ENCODE measurements around the gene CRB2.

The CRB2 gene

DNA sequence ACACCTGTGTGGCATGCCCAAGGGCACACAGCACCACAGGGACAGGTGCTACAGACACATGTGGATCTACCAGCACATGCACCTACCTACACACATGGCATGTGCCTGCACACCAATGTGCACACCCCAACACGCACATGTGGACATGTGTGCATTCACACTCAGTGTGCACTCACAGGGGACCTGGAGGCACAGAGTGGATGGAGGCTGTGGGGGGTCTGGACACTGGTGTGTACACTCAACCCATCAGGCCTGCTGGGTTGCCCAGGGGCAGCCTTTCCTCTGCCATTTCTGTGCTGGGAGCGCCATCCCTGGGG, 1.7 kb downstream of the CRB2 start:
- TF ChIP-seq, protein P1, sequence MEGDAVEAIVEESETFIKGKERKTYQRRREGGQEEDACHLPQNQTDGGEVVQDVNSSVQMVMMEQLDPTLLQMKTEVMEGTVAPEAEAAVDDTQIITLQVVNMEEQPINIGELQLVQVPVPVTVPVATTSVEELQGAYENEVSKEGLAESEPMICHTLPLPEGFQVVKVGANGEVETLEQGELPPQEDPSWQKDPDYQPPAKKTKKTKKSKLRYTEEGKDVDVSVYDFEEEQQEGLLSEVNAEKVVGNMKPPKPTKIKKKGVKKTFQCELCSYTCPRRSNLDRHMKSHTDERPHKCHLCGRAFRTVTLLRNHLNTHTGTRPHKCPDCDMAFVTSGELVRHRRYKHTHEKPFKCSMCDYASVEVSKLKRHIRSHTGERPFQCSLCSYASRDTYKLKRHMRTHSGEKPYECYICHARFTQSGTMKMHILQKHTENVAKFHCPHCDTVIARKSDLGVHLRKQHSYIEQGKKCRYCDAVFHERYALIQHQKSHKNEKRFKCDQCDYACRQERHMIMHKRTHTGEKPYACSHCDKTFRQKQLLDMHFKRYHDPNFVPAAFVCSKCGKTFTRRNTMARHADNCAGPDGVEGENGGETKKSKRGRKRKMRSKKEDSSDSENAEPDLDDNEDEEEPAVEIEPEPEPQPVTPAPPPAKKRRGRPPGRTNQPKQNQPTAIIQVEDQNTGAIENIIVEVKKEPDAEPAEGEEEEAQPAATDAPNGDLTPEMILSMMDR (IDR thresholded peaks at IDR 0.05), result no peak
- H3K27me3 ChIP-seq, result peaks cover 17% of the 10 kb centered on the region
- H3K36me3 ChIP-seq, result no peaks in the 10 kb centered on the region
- no peak overlapping the region for H3K27ac ChIP-seq
- no peaks in the 10 kb centered on the region for H3K4me1 ChIP-seq (ENCODE audit: control insufficient read depth in 1 of 2, insufficient read depth in 1 of 2, low read depth in 1 of 2, low read length in 1 of 2)
- H3K9me3 ChIP-seq, result no peaks in the 10 kb centered on the region
- H3K4me3 ChIP-seq (ENCODE audit: low read depth in 1 of 2, low read length in 1 of 2), result no peak overlapping the region

DNA sequence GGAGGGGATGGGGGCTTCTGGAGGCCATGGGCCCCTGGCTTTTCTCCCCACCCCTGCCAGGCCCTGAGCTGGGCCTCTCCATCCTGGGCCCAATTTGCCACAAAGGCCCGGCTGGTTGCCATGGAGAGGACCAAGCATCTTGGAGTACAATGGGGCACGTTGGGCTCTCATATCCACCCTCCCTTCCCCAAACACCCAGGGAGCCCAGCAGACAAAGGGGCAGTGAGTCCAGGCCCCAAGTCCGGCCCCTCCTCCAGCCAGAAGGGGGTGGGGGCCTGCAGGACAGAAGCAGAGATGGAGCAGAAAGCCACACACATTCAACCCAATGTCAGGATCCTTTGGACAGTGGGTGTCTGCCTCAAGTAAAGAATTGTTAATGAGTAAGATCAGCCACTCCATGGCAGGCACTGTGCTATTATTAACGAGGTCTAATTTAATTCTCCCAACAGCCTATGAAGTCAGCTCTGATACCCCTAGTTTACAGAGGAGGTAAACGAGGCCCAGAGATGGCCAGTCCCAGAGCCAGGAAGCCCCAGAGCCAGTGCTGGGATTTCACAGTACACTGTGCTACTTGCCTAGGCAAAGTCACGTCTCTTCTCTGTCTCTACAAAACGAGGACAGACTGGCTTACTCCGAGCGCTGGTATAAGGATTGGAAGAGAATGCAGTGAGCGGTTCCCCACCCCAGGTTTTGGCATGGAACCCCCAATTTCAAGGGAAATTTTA, 2.3 kb downstream of the CRB2 start:
- Histone ChIP-seq H3K36me3 (no peaks in the 10 kb centered on the region), H3K4me3 (ENCODE audit: low read depth in 1 of 2, low read length in 1 of 2) (no peak overlapping the region), H3K9me3 (no peaks in the 10 kb centered on the region), H3K4me1 (ENCODE audit: control insufficient read depth in 1 of 2, insufficient read depth in 1 of 2, low read depth in 1 of 2, low read length in 1 of 2) (no peaks in the 10 kb centered on the region), H3K27me3 (peaks cover 13% of the 10 kb centered on the region), H3K27ac (no peak overlapping the region)
- TF ChIP-seq, protein P1 (IDR thresholded peaks at IDR 0.05), result no peak

DNA sequence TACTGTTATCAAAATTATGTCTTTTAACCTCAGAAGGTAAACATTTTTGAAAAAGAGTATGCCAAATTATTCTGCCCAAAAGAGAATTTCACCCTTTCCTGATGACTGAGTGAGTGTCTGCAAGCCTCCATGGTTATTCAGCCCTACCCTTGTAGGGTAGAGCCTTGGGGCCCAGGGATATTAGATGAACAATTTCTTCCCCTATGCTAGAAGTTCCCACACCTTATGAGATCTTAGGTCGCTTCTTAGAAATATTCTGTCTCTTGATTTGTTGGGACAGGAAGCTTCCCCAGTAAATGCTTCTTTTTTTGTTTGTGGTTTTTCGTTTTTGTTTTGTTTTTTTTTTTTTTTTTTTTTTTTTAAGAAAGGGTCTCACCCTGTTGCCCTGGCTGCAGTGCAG, 3.1 kb downstream of the CRB2 start:
- Histone ChIP-seq H3K9me3 (no peaks in the 10 kb centered on the region), H3K27me3 (peaks cover 11% of the 10 kb centered on the region), H3K36me3 (no peaks in the 10 kb centered on the region), H3K4me3 (ENCODE audit: low read depth in 1 of 2, low read length in 1 of 2) (no peak overlapping the region), H3K27ac (no peak overlapping the region), H3K4me1 (ENCODE audit: control insufficient read depth in 1 of 2, insufficient read depth in 1 of 2, low read depth in 1 of 2, low read length in 1 of 2) (no peaks in the 10 kb centered on the region)
- TF ChIP-seq, protein P1 (IDR thresholded peaks at IDR 0.05), result no peak

DNA sequence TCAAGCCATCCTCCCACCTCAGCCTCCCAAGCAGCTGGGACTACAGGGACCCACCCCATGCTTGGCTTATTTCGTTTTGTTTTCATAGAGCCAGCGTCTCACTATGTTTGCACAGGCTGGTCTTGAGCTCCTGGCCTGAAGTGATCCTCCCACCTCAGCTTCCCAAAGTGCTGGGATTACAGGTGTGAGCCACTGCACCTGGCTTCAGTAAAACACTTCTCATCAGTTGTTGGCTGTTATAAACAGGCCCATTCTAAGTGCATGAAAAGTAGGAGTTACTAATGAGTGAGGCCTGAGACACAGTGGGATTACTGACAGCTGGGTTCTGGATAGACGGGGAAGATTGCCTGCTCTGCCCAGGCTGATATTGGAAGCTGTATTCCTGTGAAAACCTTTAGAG, 3.5 kb downstream of the CRB2 start:
- Histone ChIP-seq H3K9me3 (no peaks in the 10 kb centered on the region), H3K4me3 (ENCODE audit: low read depth in 1 of 2, low read length in 1 of 2) (no peak overlapping the region), H3K27me3 (peaks cover 11% of the 10 kb centered on the region), H3K4me1 (ENCODE audit: control insufficient read depth in 1 of 2, insufficient read depth in 1 of 2, low read depth in 1 of 2, low read length in 1 of 2) (no peaks in the 10 kb centered on the region), H3K36me3 (no peaks in the 10 kb centered on the region), H3K27ac (no peak overlapping the region)
- TF ChIP-seq, protein P1 (IDR thresholded peaks at IDR 0.05), result no peak

DNA sequence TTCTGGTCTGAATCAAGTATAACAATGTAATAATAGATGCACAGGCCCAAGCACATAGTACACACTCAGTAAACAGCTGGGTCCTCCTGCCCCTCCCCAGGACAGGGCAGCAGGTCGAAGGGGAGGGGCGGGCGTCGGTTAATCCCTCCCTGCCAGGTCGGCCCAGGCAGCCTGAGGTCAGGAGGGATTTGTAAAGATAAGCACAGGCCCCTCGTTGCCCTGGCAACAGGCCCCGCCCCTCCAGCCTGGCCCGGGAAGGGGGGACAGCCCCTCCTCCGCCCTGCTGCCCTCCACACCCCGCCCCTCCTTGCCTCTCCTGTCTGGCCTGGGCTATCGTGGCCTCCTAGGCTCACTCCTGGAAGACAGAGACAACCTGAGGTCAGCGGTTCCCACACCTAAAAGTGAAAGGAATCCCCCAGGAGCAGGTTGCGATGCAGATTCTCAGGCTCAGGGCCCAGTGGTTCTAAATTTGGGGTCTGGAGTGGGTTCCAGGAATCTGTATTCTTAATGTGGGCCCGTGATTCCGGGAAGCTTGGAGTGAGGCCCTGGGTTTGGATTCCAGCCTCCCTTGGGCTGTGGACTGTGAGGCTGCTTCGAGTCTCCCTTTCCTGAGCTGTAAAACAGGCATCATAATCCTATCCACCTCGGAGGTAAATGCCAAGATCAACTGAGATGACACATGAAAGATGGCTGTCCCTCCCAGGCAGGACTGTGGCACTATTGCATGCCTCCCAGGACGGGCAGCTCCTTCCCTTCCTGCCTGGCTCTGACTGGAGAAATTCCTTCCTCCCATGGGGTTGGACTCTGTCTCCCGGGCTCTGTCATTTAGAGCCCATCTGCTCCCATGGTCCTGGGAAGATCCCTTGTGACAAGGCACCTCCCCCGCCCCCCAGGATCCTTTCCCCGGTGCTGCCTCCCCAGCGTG, 4.4 kb downstream of the CRB2 start:
- peaks cover 12% of the 10 kb centered on the region for H3K27me3 ChIP-seq
- no peak overlapping the region for H3K4me3 ChIP-seq (ENCODE audit: low read depth in 1 of 2, low read length in 1 of 2)
- TF ChIP-seq, protein P1 (IDR thresholded peaks at IDR 0.05), result no peak
- H3K9me3 ChIP-seq, result no peaks in the 10 kb centered on the region
- no peak overlapping the region for H3K27ac ChIP-seq
- no peaks in the 10 kb centered on the region for H3K4me1 ChIP-seq (ENCODE audit: control insufficient read depth in 1 of 2, insufficient read depth in 1 of 2, low read depth in 1 of 2, low read length in 1 of 2)
- no peaks in the 10 kb centered on the region for H3K36me3 ChIP-seq

Measured in neutrophil (primary cell).